GM12878 (cell line): ENCODE data around the gene DNAH17. TPM values are rescaled to one million over a fixed set of nuclear protein-coding genes. Genes with fewer than 3 reads are reported as not detected.

Experiments
- ATF3 ChIP-seq: IDR thresholded peaks from 2 replicates; pipeline ENCODE4 v1.6.1; 2011; ENCODE audit warnings: low read depth, mild to moderate bottlenecking, low read length, moderate library complexity, borderline replicate concordance; ENCODE audit errors: extremely low read depth
- BMI1 ChIP-seq: fragments of 450-650 bp; IDR thresholded peaks from 2 replicates; pipeline ENCODE4 v1.6.1; 2016; ENCODE audit warnings: mild to moderate bottlenecking, moderate library complexity, borderline replicate concordance
- CBFB ChIP-seq: IDR thresholded peaks from 2 replicates; pipeline ENCODE4 v1.6.1; 2016; ENCODE audit warnings: antibody characterized with exemption, low read depth
- CBX5 ChIP-seq: sonication (generic); IDR thresholded peaks from 2 replicates; pipeline ENCODE4 v1.6.1; 2016; ENCODE audit warnings: low read depth, moderate library complexity, mild to moderate bottlenecking, inconsistent platforms
- E4F1 ChIP-seq: fragments of 450-650 bp; IDR thresholded peaks from 2 replicates; pipeline ENCODE4 v1.6.1; 2018; ENCODE audit warnings: borderline replicate concordance, mild to moderate bottlenecking; ENCODE audit not compliant: partially characterized antibody
- EED ChIP-seq: sonication (generic); IDR thresholded peaks from 2 replicates; pipeline ENCODE4 v1.6.1; 2016; ENCODE audit warnings: antibody characterized with exemption, low read depth
- EGR1 ChIP-seq, 2 experiments: IDR thresholded peaks; 1 replicate in 1 of 2; 2 replicates in 1 of 2; pipeline ENCODE4 v1.6.1; 2011 to 2012; ENCODE audit warnings: low read depth in 2 of 2, low read length in 2 of 2, borderline replicate concordance in 1 of 2, mild to moderate bottlenecking in 1 of 2, moderate library complexity in 1 of 2
- ELK1 ChIP-seq: IDR thresholded peaks from 2 replicates; pipeline ENCODE4 v1.6.1; 2012; ENCODE audit warnings: low read depth, low read length, improper control_type of control experiment
- FOS ChIP-seq: IDR thresholded peaks from 3 replicates; pipeline ENCODE4 v1.6.1; 2011; ENCODE audit warnings: borderline replicate concordance; ENCODE audit not compliant: insufficient read length; ENCODE audit errors: extremely low read depth
- GABPA ChIP-seq: IDR thresholded peaks from 2 replicates; pipeline ENCODE4 v1.6.1; 2014; ENCODE audit warnings: antibody characterized with exemption, low read depth, mild to moderate bottlenecking, inconsistent platforms
- IKZF1 ChIP-seq: fragments of 450-650 bp; conservative IDR thresholded peaks from 2 replicates; pipeline ENCODE4 v1.6.1; 2017; ENCODE audit warnings: antibody characterized with exemption, mild to moderate bottlenecking
- IKZF2 ChIP-seq, 2 experiments: fragments of 450-650 bp; IDR thresholded peaks; 2 replicates each; pipeline ENCODE4 v1.6.1; 2017; ENCODE audit warnings: mild to moderate bottlenecking in 2 of 2, moderate library complexity in 2 of 2
- KLF5 ChIP-seq: fragments of 450-650 bp; IDR thresholded peaks from 2 replicates; pipeline ENCODE4 v1.6.1; 2014; ENCODE audit warnings: mild to moderate bottlenecking; ENCODE audit not compliant: partially characterized antibody
- LARP7 ChIP-seq: fragments of 450-650 bp; IDR thresholded peaks from 2 replicates; pipeline ENCODE4 v1.6.1; 2017; ENCODE audit warnings: mild to moderate bottlenecking
- PRDM15 ChIP-seq: fragments of 450-650 bp; formaldehyde crosslinking; IDR thresholded peaks from 2 replicates; pipeline ENCODE4 v1.4.0; 2020; ENCODE audit warnings: mild to moderate bottlenecking, moderate library complexity
- RELA ChIP-seq: fragments of 450-650 bp; IDR thresholded peaks from 2 replicates; pipeline ENCODE4 v1.8.0; 2014; ENCODE audit warnings: borderline replicate concordance; ENCODE audit not compliant: partially characterized antibody
- RUNX3 ChIP-seq: IDR thresholded peaks from 2 replicates; pipeline ENCODE4 v1.6.1; 2012; ENCODE audit warnings: low read length, inconsistent platforms
- SRF ChIP-seq, 2 experiments: IDR thresholded peaks; 2 replicates each; pipeline ENCODE4 v1.6.1; 2011; ENCODE audit warnings: low read depth in 2 of 2, low read length in 2 of 2, mild to moderate bottlenecking in 1 of 2, moderate library complexity in 1 of 2
- TAF1 ChIP-seq: IDR thresholded peaks from 2 replicates; pipeline ENCODE4 v1.6.1; 2011; ENCODE audit warnings: mild to moderate bottlenecking, low read depth, low read length, borderline replicate concordance
- polyA plus RNA-seq, 11 experiments: library from polyadenylated mRNA; depleted of rRNA in 4 of 11; unstranded in 6 of 11; stranded (reverse) in 5 of 11; fragments of >200 nt; fragmentation: Nextera tagmentation in 4 of 11; fragmentation: Illumina TruSeq in 1 of 11; extraction: Ambion mirVana in 4 of 11; extraction: Trizol in 1 of 11; gene quantifications; 1 replicate in 1 of 11; 2 replicates in 10 of 11; pipeline versions ENCODE4 v1.2.1 to v1.2.3, GENCODE V29; 2011 to 2016; ENCODE audit warnings: inconsistent platforms in 2 of 11, missing spikeins in 2 of 11, low read depth in 1 of 11
- total RNA-seq, 4 experiments: library from RNA; depleted of rRNA in 3 of 4; stranded (reverse); fragments of >200 nt in 3 of 4; fragmentation: Illumina TruSeq in 1 of 4; extraction: Trizol in 1 of 4; gene quantifications; 2 replicates each; pipeline versions ENCODE4 v1.2.1 to v1.2.3, GENCODE V29; 2013 to 2021
- TF ChIP-seq, protein P1 (sequence below): IDR thresholded peaks from 2 replicates; pipeline ENCODE4 v1.6.1; 2012; ENCODE audit warnings: low read depth, low read length, improper control_type of control experiment

DNAH17 gene
- total and polyA plus RNA-seq, 10 of the 15 experiments (the other 5 are each of a cell fraction or from before 2014, with no cell fraction given) = 0.16 to 2.9 (median 0.56) TPM

GRCh38 chr17:78378225-78379130, 198.7 kb downstream of the DNAH17 start, which contains the start of gene PGS1 (continued):
- TF ChIP-seq IKZF1 = peak; percentile 95
- TF ChIP-seq ATF3 = peak; percentile 54; the same call in 1 of the 2 replicates
- peak in 1 of 2 experiments; percentile 80; a peak in 2 of 3 replicates for TF ChIP-seq EGR1 (IDR thresholded peaks at IDR 0.05; ENCODE audit: borderline replicate concordance in 1 of 2, low read depth in 2 of 2, low read length in 2 of 2)
- TF ChIP-seq, protein P1, sequence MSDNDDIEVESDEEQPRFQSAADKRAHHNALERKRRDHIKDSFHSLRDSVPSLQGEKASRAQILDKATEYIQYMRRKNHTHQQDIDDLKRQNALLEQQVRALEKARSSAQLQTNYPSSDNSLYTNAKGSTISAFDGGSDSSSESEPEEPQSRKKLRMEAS = peak; percentile 37
- TF ChIP-seq PRDM15 = no peak
- TF ChIP-seq LARP7 = peak; percentile 85; the same call in 1 of the 2 replicates
- TF ChIP-seq CBX5 = peak; percentile 44; the same call in 1 of the 2 replicates
- peak; percentile 89 for TF ChIP-seq RUNX3
- TF ChIP-seq EED = peak; percentile 46; the same call in 1 of the 2 replicates
- TF ChIP-seq BMI1 = no peak
- peak in 1 of 2 experiments; percentile 27; a peak in 1 of 4 replicates for TF ChIP-seq IKZF2 (IDR thresholded peaks at IDR 0.05)
- peak; percentile 74 for TF ChIP-seq RELA
- peak; percentile 84 for TF ChIP-seq KLF5
- TF ChIP-seq GABPA = peak; percentile 92
- TF ChIP-seq FOS = no peak
- TF ChIP-seq TAF1 = peak; percentile 80; the same call in 1 of the 2 replicates
- 0 out of 4 replicates have a peak, but pooled peaks of 1 of the 2 experiments have one; percentile 65 for TF ChIP-seq SRF (IDR thresholded peaks at IDR 0.05; ENCODE audit: low read depth in 2 of 2, low read length in 2 of 2)
- TF ChIP-seq ELK1 = peak; percentile 97
- peak; percentile 75; the same call in 1 of the 2 replicates for TF ChIP-seq CBFB
- peak; percentile 78 for TF ChIP-seq E4F1
